Smooth muscle cell (in vitro differentiated cells): ENCODE data around the gene ALX4. TPM values are rescaled to one million over a fixed set of nuclear protein-coding genes. Genes with fewer than 3 reads are reported as not detected.

Experiments
- DNase-seq: peaks from one replicate; lab custom pipeline; 2025; ENCODE audit not compliant: unreplicated experiment; lab: John Stamatoyannopoulos, UW
- H2AFZ ChIP-seq: fragments of 200-600 bp; sonication (generic); 2 replicates; pipeline ENCODE4 v1.6.0; 2016; ENCODE audit warnings: antibody characterized with exemption, low read depth, mild to moderate bottlenecking
- H3F3A ChIP-seq: fragments of 200-600 bp; sonication (generic); 2 replicates; pipeline ENCODE4 v1.6.0; 2017; ENCODE audit warnings: antibody characterized with exemption, low read depth
- H3K27ac ChIP-seq: fragments of 200-600 bp; sonication (generic); 2 replicates; pipeline ENCODE4 v1.5.1; 2016; ENCODE audit warnings: low read depth, mild to moderate bottlenecking
- H3K27me3 ChIP-seq: fragments of 200-600 bp; sonication (generic); 2 replicates; pipeline ENCODE4 v1.6.1; 2016; ENCODE audit warnings: low read depth, mild to moderate bottlenecking
- H3K36me3 ChIP-seq: fragments of 200-600 bp; sonication (generic); 2 replicates; pipeline ENCODE4 v1.5.1; 2016; ENCODE audit warnings: low read depth
- H3K4me1 ChIP-seq: fragments of 200-600 bp; sonication (generic); 2 replicates; pipeline ENCODE4 v1.5.1; 2016; ENCODE audit warnings: low read depth
- H3K4me2 ChIP-seq: fragments of 200-600 bp; sonication (generic); 2 replicates; pipeline ENCODE4 v1.6.0; 2016; ENCODE audit warnings: mild to moderate bottlenecking
- H3K4me3 ChIP-seq: fragments of 200-600 bp; sonication (generic); 2 replicates; pipeline ENCODE4 v1.5.1; 2016; ENCODE audit warnings: mild to moderate bottlenecking
- H3K79me2 ChIP-seq: fragments of 200-600 bp; sonication (generic); 2 replicates; pipeline ENCODE4 v1.6.0; 2016; ENCODE audit warnings: low read depth, mild to moderate bottlenecking
- H3K9ac ChIP-seq: fragments of 200-600 bp; sonication (generic); 2 replicates; pipeline ENCODE4 v1.6.0; 2016; ENCODE audit warnings: low read depth
- H3K9me3 ChIP-seq: fragments of 200-600 bp; sonication (generic); replicated peaks from 2 replicates; pipeline ENCODE4 v1.5.1; 2016; ENCODE audit warnings: low read depth
- H4K20me1 ChIP-seq: fragments of 200-600 bp; sonication (generic); 2 replicates; pipeline ENCODE4 v1.6.0; 2016; ENCODE audit warnings: low read depth
- WGBS: methylation state at CpG from one replicate; pipeline ENCODE4 v1.1.7; 2016; ENCODE audit warnings: low lambda C conversion rate; 5-methylcytosine and 5-hydroxymethylcytosine counted together
- polyA plus RNA-seq: library from polyadenylated mRNA; unstranded; fragments of >200 nt; fragmentation: Nextera tagmentation; extraction: Ambion mirVana; gene quantifications from 2 replicates; pipeline ENCODE4 v1.2.1, GENCODE V29; 2016
- total RNA-seq: library from RNA; depleted of rRNA; stranded (reverse); fragments of >200 nt; gene quantifications from 2 replicates; pipeline ENCODE4 v1.2.3, GENCODE V29; 2014
- TF ChIP-seq, protein P1 (sequence below): fragments of 200-600 bp; sonication (generic); IDR thresholded peaks from 2 replicates; pipeline ENCODE4 v1.5.1; 2017; ENCODE audit warnings: borderline replicate concordance, mild to moderate bottlenecking, antibody characterized with exemption; ENCODE audit not compliant: insufficient read depth, poor library complexity, severe bottlenecking

The ALX4 gene
- total and polyA plus RNA-seq, 2 experiments from 2014 or later, result not detected

GRCh38 chr11:44329472-44330230, 19.7 kb upstream of the ALX4 start:
- no peak overlapping the region for H3K4me2 ChIP-seq
- DNase-seq, result no peak
- no peaks in the 10 kb centered on the region for H3K36me3 ChIP-seq
- H2AFZ ChIP-seq, result no peak overlapping the region
- H3K9me3 ChIP-seq, result no peaks in the 10 kb centered on the region
- no peak overlapping the region for H3K27ac ChIP-seq
- H3K9ac ChIP-seq, result no peak overlapping the region
- H3K27me3 ChIP-seq, result peaks cover 68% of the 10 kb centered on the region
- H3K79me2 ChIP-seq, result no peaks in the 10 kb centered on the region
- WGBS, result 81% methylated on average over 8 of the region's 8 CpGs
- H3K4me3 ChIP-seq, result no peak overlapping the region
- no peaks in the 10 kb centered on the region for H3F3A ChIP-seq
- no peaks in the 10 kb centered on the region for H4K20me1 ChIP-seq
- TF ChIP-seq, protein P1, sequence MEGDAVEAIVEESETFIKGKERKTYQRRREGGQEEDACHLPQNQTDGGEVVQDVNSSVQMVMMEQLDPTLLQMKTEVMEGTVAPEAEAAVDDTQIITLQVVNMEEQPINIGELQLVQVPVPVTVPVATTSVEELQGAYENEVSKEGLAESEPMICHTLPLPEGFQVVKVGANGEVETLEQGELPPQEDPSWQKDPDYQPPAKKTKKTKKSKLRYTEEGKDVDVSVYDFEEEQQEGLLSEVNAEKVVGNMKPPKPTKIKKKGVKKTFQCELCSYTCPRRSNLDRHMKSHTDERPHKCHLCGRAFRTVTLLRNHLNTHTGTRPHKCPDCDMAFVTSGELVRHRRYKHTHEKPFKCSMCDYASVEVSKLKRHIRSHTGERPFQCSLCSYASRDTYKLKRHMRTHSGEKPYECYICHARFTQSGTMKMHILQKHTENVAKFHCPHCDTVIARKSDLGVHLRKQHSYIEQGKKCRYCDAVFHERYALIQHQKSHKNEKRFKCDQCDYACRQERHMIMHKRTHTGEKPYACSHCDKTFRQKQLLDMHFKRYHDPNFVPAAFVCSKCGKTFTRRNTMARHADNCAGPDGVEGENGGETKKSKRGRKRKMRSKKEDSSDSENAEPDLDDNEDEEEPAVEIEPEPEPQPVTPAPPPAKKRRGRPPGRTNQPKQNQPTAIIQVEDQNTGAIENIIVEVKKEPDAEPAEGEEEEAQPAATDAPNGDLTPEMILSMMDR, result no peak
- peaks cover 4% of the 10 kb centered on the region for H3K4me1 ChIP-seq

GRCh38 chr11:44328138-44328660, 18.3 kb upstream of the ALX4 start:
- no peak for DNase-seq
- Histone ChIP-seq H3K9me3 (no peaks in the 10 kb centered on the region), H3F3A (no peaks in the 10 kb centered on the region), H3K4me2 (no peak overlapping the region), H3K36me3 (no peaks in the 10 kb centered on the region), H3K4me3 (no peak overlapping the region), H3K79me2 (no peaks in the 10 kb centered on the region), H3K27ac (no peak overlapping the region), H2AFZ (no peak overlapping the region), H3K27me3 (peaks cover 75% of the 10 kb centered on the region), H3K9ac (no peak overlapping the region), H4K20me1 (no peaks in the 10 kb centered on the region), H3K4me1 (no peaks in the 10 kb centered on the region)
- TF ChIP-seq, protein P1, result no peak
- WGBS, result 78% methylated on average over 10 of the region's 11 CpGs

DNA sequence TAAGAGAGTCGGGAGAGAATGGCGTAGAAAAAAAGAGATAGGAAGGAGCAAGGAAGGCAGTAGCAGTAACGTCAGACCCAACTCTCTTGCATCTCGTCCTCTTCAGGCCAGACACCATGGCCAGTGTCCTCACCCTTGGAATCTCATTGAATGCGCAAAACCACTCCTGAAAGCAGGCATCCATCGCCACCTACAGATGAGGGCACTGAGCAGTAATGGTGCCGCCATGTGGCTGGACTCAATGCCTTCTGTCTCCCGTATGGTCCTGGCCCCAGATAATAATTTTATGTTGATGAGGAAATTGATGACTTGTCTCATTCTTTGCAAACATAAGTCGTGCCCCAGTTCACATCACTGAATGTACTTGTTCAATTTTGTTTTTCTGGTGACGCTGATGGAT, 17.8 kb upstream of the ALX4 start:
- no peaks in the 10 kb centered on the region for H3K79me2 ChIP-seq
- H3K4me1 ChIP-seq, result no peaks in the 10 kb centered on the region
- H3K27me3 ChIP-seq, result peaks cover 80% of the 10 kb centered on the region
- no peaks in the 10 kb centered on the region for H3K9me3 ChIP-seq
- H3K9ac ChIP-seq, result no peak overlapping the region
- no peaks in the 10 kb centered on the region for H3F3A ChIP-seq
- no peaks in the 10 kb centered on the region for H4K20me1 ChIP-seq
- H3K36me3 ChIP-seq, result no peaks in the 10 kb centered on the region
- H3K4me2 ChIP-seq, result no peak overlapping the region
- 75% methylated on average over 10 of the region's 10 CpGs for WGBS
- TF ChIP-seq, protein P1, result no peak
- no peak overlapping the region for H3K4me3 ChIP-seq
- no peak overlapping the region for H2AFZ ChIP-seq
- DNase-seq, result no peak
- H3K27ac ChIP-seq, result no peak overlapping the region
